HG03064 (cell line): Measurements from ENCODE around the gene RAB1A.

Experiments used
- ATAC-seq: cut with Tn5 transposase; IDR thresholded peaks from one replicate; pipeline ENCODE4 v1.9.1; 2021; ENCODE audit warnings: low read depth; ENCODE audit not compliant: unreplicated experiment

Gene RAB1A

GRCh38 chr2:65043001-65043400, 86.9 kb downstream of the RAB1A start:
- ATAC-seq = no peak

- no peak for ATAC-seq
Measured at GRCh38 chr2:65040400-65041261, 89.3 kb downstream of the RAB1A start.

GRCh38 chr2:65039640-65040039, 90.3 kb downstream of the RAB1A start:
- no peak for ATAC-seq

- ATAC-seq = no peak
Measured at GRCh38 chr2:65037178-65037577, 92.7 kb downstream of the RAB1A start.
